NB4 (cell line): ENCODE results near the gene HADHA.

Source experiments
- CTCF ChIP-seq: IDR thresholded peaks from one replicate; pipeline ENCODE4 v1.5.1; 2012; ENCODE audit warnings: low read depth, low read length
- POLR2A ChIP-seq: IDR thresholded peaks from 2 replicates; pipeline ENCODE4 v1.6.1; 2011; ENCODE audit warnings: mild to moderate bottlenecking; ENCODE audit not compliant: insufficient read length; ENCODE audit errors: extremely low read depth

GRCh38 chr2:26164231-26164630, 80.2 kb downstream of the HADHA start:
- TF ChIP-seq CTCF (no peak), POLR2A (no peak)
